Fibroblast of lung (primary cell): ENCODE measurements around the gene RPL7A. TPM values are rescaled to one million over a fixed set of nuclear protein-coding genes. Genes with fewer than 3 reads are reported as not detected.
"Not testable (repeated sequence)": the region's sequence is repeated elsewhere in the genome, so short reads cannot be mapped to it uniquely, and the experiment has no call there.

Source experiments
- DNase-seq, 2 donors: peaks; one replicate each; pipeline versions ENCODE4 v3.0.0 to v3.0.0-alpha.2; 2010; ENCODE audit warnings: low read depth in 2 of 2
- H2AFZ ChIP-seq: 2 replicates; pipeline ENCODE4 v1.5.1; 2012; ENCODE audit warnings: low read length, control low read depth, inconsistent platforms
- H3K27ac ChIP-seq: 2 replicates; pipeline ENCODE4 v1.5.1; 2011; ENCODE audit warnings: low read length, control low read depth; ENCODE audit not compliant: insufficient read depth
- H3K27me3 ChIP-seq: 2 replicates; pipeline ENCODE4 v1.5.1; 2011; ENCODE audit warnings: mild to moderate bottlenecking, low read length; ENCODE audit not compliant: control insufficient read depth, insufficient read depth
- H3K36me3 ChIP-seq: 2 replicates; pipeline ENCODE4 v1.5.1; 2011; ENCODE audit warnings: low read length; ENCODE audit not compliant: control insufficient read depth, insufficient read depth
- H3K4me1 ChIP-seq: 2 replicates; pipeline ENCODE4 v1.5.1; 2011; ENCODE audit warnings: low read length; ENCODE audit not compliant: control insufficient read depth, insufficient read depth; ENCODE audit errors: extremely low read depth
- H3K4me2 ChIP-seq: 2 replicates; pipeline ENCODE4 v1.5.1; 2011; ENCODE audit warnings: low read length, control low read depth; ENCODE audit not compliant: insufficient read depth; ENCODE audit errors: extremely low read depth
- H3K4me3 ChIP-seq, 4 experiments: fragments of 200-600 bp in 1 of 4; sonication (generic) in 1 of 4; replicated peaks in 1 of 4; 2 replicates each; pipeline ENCODE4 v1.5.1; 2011 to 2016; ENCODE audit warnings: low read length in 4 of 4, low read depth in 3 of 4, mild to moderate bottlenecking in 3 of 4, control low read depth in 2 of 4, inconsistent platforms in 1 of 4, mixed read lengths in 1 of 4; ENCODE audit not compliant: insufficient read depth in 1 of 4; ENCODE audit errors: control extremely low read depth in 1 of 4
- H3K79me2 ChIP-seq: 2 replicates; pipeline ENCODE4 v1.5.1; 2012; ENCODE audit warnings: mild to moderate bottlenecking, low read length, inconsistent platforms; ENCODE audit not compliant: control insufficient read depth, insufficient read depth
- H3K9ac ChIP-seq: 2 replicates; pipeline ENCODE4 v1.5.1; 2011; ENCODE audit warnings: mild to moderate bottlenecking, low read length, control low read depth; ENCODE audit not compliant: insufficient read depth
- H3K9me3 ChIP-seq: 2 replicates; pipeline ENCODE4 v1.5.1; 2012; ENCODE audit warnings: low read depth, low read length; ENCODE audit not compliant: control insufficient read depth, insufficient read depth
- H4K20me1 ChIP-seq: 2 replicates; pipeline ENCODE4 v1.5.1; 2011; ENCODE audit warnings: low read length; ENCODE audit not compliant: control insufficient read depth, insufficient read depth; ENCODE audit errors: extremely low read depth
- EZH2 ChIP-seq: IDR thresholded peaks from 2 replicates; pipeline ENCODE4 v1.5.1; 2012; ENCODE audit warnings: low read length, control low read depth, mild to moderate bottlenecking; ENCODE audit errors: missing control alignments
- polyA plus RNA-seq, 2 donors: library from polyadenylated mRNA; depleted of rRNA in 1 of 2; stranded (reverse) in 1 of 2; unstranded in 1 of 2; fragments of >200 nt; gene quantifications; 2 replicates each; pipeline ENCODE4 v1.2.1, GENCODE V29; 2011 to 2012; ENCODE audit warnings: missing spikeins in 1 of 2
- total RNA-seq: library from RNA; depleted of rRNA; stranded (reverse); fragments of >200 nt; gene quantifications from 2 replicates; pipeline ENCODE4 v1.2.1, GENCODE V29; 2014
- TF ChIP-seq, protein P1 (sequence below), 2 donors: IDR thresholded peaks in 1 of 2; conservative IDR thresholded peaks in 1 of 2; 1 replicate in 1 of 2; 2 replicates in 1 of 2; pipeline ENCODE4 v1.5.1; 2011 to 2012; ENCODE audit warnings: low read length in 2 of 2, control low read depth in 1 of 2, inconsistent platforms in 1 of 2, low read depth in 1 of 2, mild to moderate bottlenecking in 1 of 2

Gene RPL7A
- total and polyA plus RNA-seq, 2 donors (not counting 1 experiment from before 2014, with no cell fraction given): 1,820 to 2,991 TPM

DNA sequence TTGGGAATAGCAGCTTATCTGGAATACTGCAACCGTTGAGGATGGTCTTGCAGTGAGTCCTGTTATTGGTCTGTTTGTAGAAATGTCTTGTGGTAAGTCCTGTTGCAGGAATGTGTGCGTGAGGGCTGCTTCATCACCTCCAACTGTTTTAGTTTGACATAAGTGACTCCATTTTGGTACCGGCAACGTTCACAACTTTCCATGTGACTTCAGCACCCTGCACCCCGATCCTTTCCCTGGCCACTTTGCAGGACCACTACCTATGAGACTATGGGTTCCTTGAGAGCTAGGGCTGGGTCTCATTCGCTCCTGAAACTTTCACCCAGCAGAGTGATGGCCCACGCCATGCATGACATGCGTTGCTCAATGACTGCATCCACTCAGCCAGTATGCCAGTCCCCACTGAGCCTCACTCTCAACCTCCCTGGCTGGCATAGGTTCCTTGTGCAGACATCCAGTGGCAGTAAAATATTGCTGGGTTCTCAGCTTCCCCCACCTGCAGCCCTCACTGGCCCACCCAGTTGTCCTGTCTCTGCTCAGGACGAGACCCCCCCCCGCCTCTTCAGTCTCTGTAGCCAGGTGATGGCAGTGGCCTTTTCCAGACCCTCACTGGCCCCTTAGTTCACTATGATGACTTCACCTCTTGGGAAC, 20.1 kb upstream of the RPL7A start:
- Histone ChIP-seq H3K79me2 (no peaks in the 10 kb centered on the region), H3K27me3 (no peaks in the 10 kb centered on the region), H3K36me3 (peaks cover 16% of the 10 kb centered on the region), H3K4me2 (no peak overlapping the region), H3K9me3 (no peaks in the 10 kb centered on the region), H3K4me3 (no peak overlapping the region), H3K27ac (no peak overlapping the region), H3K4me1 (no peaks in the 10 kb centered on the region), H3K9ac (no peak overlapping the region), H2AFZ (no peak overlapping the region), H4K20me1 (no peaks in the 10 kb centered on the region)
- no peak for TF ChIP-seq EZH2
- TF ChIP-seq, protein P1, sequence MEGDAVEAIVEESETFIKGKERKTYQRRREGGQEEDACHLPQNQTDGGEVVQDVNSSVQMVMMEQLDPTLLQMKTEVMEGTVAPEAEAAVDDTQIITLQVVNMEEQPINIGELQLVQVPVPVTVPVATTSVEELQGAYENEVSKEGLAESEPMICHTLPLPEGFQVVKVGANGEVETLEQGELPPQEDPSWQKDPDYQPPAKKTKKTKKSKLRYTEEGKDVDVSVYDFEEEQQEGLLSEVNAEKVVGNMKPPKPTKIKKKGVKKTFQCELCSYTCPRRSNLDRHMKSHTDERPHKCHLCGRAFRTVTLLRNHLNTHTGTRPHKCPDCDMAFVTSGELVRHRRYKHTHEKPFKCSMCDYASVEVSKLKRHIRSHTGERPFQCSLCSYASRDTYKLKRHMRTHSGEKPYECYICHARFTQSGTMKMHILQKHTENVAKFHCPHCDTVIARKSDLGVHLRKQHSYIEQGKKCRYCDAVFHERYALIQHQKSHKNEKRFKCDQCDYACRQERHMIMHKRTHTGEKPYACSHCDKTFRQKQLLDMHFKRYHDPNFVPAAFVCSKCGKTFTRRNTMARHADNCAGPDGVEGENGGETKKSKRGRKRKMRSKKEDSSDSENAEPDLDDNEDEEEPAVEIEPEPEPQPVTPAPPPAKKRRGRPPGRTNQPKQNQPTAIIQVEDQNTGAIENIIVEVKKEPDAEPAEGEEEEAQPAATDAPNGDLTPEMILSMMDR (conservative IDR thresholded peaks at IDR 0.05 in 1 of 2, IDR thresholded peaks at IDR 0.05 in 1 of 2; ENCODE audit: low read depth in 1 of 2, low read length in 2 of 2): no peak
- DNase-seq: no peak

DNA sequence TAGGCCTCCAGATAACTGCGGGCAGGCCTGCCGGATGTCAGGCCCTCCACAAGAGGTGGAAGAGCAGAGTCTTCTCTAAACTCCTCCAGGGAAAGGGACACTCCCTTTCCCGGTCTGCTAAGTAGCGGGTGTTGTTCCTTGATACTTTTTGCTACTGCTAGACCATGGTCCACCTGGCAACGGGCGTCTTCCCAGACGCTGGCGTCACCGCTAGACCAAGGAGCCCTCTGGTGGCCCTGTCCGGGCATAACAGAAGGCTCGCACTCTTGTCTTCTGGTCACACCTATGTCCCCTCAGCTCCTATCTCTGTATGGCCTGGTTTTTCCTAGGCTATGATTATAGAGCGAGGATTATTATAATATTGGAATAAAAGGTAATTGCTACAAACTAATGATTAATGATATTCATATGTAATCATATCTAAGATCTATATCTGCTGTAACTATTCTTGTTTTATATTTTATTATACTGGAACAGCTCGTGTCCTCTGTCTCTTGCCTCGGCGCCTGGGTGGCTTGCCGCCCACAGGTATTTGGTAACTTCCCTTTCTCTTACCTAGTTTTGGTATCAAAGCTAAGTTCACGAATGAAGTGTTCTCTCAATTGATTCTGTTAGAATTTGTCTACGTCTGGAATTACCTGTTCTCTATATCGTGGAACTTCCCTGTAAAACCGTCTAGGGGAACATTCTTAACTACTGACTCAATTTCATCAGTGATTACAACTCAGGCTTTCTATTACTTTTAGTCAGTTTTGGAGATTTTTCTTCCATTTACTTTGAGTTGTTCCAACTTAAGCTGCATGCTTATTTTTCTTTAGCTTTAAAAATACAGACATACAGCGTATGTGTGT, 18.5 kb upstream of the RPL7A start:
- not testable (repeated sequence) for H3K4me1 ChIP-seq, H3K27me3 ChIP-seq, H3K79me2 ChIP-seq, H3K4me2 ChIP-seq, H3K27ac ChIP-seq, H3K9ac ChIP-seq, H3K9me3 ChIP-seq, H4K20me1 ChIP-seq, H2AFZ ChIP-seq, H3K4me3 ChIP-seq
- DNase-seq: peak in 1 of 2 donors; percentile 13
- peaks cover 24% of the 10 kb centered on the region for H3K36me3 ChIP-seq
- TF ChIP-seq, protein P1 (conservative IDR thresholded peaks at IDR 0.05 in 1 of 2, IDR thresholded peaks at IDR 0.05 in 1 of 2; ENCODE audit: low read depth in 1 of 2, low read length in 2 of 2): peak; percentile 48 to 50

DNA sequence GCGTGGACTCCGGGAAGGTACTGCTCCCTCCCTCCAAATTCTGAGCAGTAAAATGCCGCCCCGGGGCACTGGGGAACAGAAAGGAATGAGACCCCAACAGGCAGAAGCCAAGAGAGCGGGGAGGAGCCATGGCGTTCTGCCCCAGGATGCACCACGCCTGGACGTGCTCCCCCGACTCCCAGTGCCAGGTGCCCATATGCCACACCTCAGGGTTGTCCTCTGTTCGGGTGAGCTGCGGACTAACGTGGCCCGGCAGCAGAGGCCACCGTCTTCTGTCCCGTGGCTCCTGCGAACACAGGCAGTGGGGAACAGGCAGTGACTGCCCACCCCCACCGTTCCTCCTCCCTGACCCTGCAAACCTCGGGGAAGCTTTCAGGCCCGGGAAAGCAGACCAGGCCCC, 16.8 kb upstream of the RPL7A start:
- H3K4me3 ChIP-seq: no peak overlapping the region
- no peak overlapping the region for H2AFZ ChIP-seq
- no peak for TF ChIP-seq EZH2
- peaks cover 13% of the 10 kb centered on the region for H3K79me2 ChIP-seq
- DNase-seq: no peak
- peaks cover 24% of the 10 kb centered on the region for H3K36me3 ChIP-seq
- no peaks in the 10 kb centered on the region for H4K20me1 ChIP-seq
- no peak overlapping the region for H3K4me2 ChIP-seq
- H3K4me1 ChIP-seq: no peaks in the 10 kb centered on the region
- H3K9me3 ChIP-seq: no peaks in the 10 kb centered on the region
- H3K27ac ChIP-seq: no peak overlapping the region
- H3K27me3 ChIP-seq: no peaks in the 10 kb centered on the region
- H3K9ac ChIP-seq: no peak overlapping the region
